SW 1271 (cell line): ENCODE data around the gene ITGB2.

Source experiments
- DNase-seq, 2 experiments: peaks; one replicate each; lab custom pipeline; 2025; lab: John Stamatoyannopoulos, UW

ITGB2 gene

GRCh38 chr21:44897326-44898010 lies 23.2 kb downstream of the ITGB2 start:
- DNase-seq: no peak

- no peak for DNase-seq
Observed at GRCh38 chr21:44896561-44897286, 24.0 kb downstream of the ITGB2 start.

GRCh38 chr21:44895859-44896258 lies 24.8 kb downstream of the ITGB2 start:
- no peak for DNase-seq

- no peak for DNase-seq
Observed at GRCh38 chr21:44894687-44895302, 25.9 kb downstream of the ITGB2 start.

GRCh38 chr21:44893948-44894656 lies 26.6 kb downstream of the ITGB2 start:
- DNase-seq: no peak

- no peak for DNase-seq
Observed at GRCh38 chr21:44893278-44893556, 27.5 kb downstream of the ITGB2 start.

- DNase-seq: peak in 1 of 2 experiments; percentile 15
Observed at GRCh38 chr21:44892536-44893277, 28.0 kb downstream of the ITGB2 start.

- no peak for DNase-seq
Observed at GRCh38 chr21:44892095-44892494, 28.6 kb downstream of the ITGB2 start.

GRCh38 chr21:44891631-44892031 lies 29.1 kb downstream of the ITGB2 start:
- no peak for DNase-seq

- no peak for DNase-seq
Observed at GRCh38 chr21:44890961-44891541, 29.6 kb downstream of the ITGB2 start.

GRCh38 chr21:44890338-44890931 lies 30.3 kb downstream of the ITGB2 start:
- DNase-seq: no peak

GRCh38 chr21:44889625-44890337 lies 30.9 kb downstream of the ITGB2 start:
- no peak for DNase-seq

GRCh38 chr21:44888581-44889550 lies 31.8 kb downstream of the ITGB2 start:
- no peak for DNase-seq

- no peak for DNase-seq
Observed at GRCh38 chr21:44887807-44888580, 32.7 kb downstream of the ITGB2 start.

GRCh38 chr21:44887126-44887806 lies 33.4 kb downstream of the ITGB2 start:
- DNase-seq: no peak

GRCh38 chr21:44886113-44887075 lies 34.3 kb downstream of the ITGB2 start:
- no peak for DNase-seq

GRCh38 chr21:44885615-44886014 lies 35.1 kb downstream of the ITGB2 start:
- DNase-seq: no peak
